Endothelial cell of umbilical vein (primary cell): ENCODE measurements around the gene ZNF670. TPM values are rescaled to one million over a fixed set of nuclear protein-coding genes. Genes with fewer than 3 reads are reported as not detected.
A peak's percentile ranks its signal among the peaks of the same experiment; 100 is the strongest.

ENCODE experiments used
- BruUV-seq: library from RNA; stranded (reverse); fragments of 400-500 nt; replicated peaks from 2 replicates; lab custom pipeline; 2021; lab: Mats Ljungman, UMichigan
- CTCF ChIA-PET: fragments of 300-600, 350-600 bp; sonication (Branson Sonifier 250); formaldehyde crosslinking; loops from one replicate; lab custom pipeline; 2021; ENCODE audit warnings: antibody characterized with exemption, inconsistent platforms; lab: Charles Lee
- POLR2A ChIA-PET: fragments of 300-600, 350-600 bp; sonication (Branson Sonifier 250); formaldehyde crosslinking; loops from one replicate; lab custom pipeline; 2021; ENCODE audit warnings: antibody characterized with exemption, inconsistent platforms; lab: Charles Lee
- DNase-seq: peaks from one replicate; pipeline ENCODE4 v3.0.0-alpha.2; 2011; ENCODE audit warnings: low read depth, low spot score
- FAIRE-seq: peaks from 2 replicates; lab custom pipeline; 2011; peaks lifted over from hg19 to GRCh38; lab: Jason Lieb, UNC
- H2AFZ ChIP-seq: 2 replicates; pipeline ENCODE4 v1.6.0; 2012; ENCODE audit warnings: low read depth, low read length, control low read depth, inconsistent platforms
- H3K27ac ChIP-seq: 2 replicates; pipeline ENCODE4 v1.5.1; 2011; ENCODE audit warnings: low read depth, mild to moderate bottlenecking, control low read depth, low read length, moderate library complexity; ENCODE audit not compliant: insufficient read depth
- H3K27me3 ChIP-seq, 2 experiments: 2 replicates each; pipeline versions ENCODE4 v1.6.0 to v1.6.1; 2011; ENCODE audit warnings: low read length in 2 of 2, mixed read lengths in 1 of 2; ENCODE audit not compliant: control insufficient read depth in 2 of 2, insufficient read depth in 2 of 2
- H3K36me3 ChIP-seq, 2 experiments: 2 replicates in 1 of 2; 3 replicates in 1 of 2; pipeline ENCODE4 v1.5.1; 2011; ENCODE audit warnings: low read length in 2 of 2, mild to moderate bottlenecking in 1 of 2, moderate library complexity in 1 of 2; ENCODE audit not compliant: control insufficient read depth in 2 of 2, insufficient read depth in 2 of 2; ENCODE audit errors: extremely low read depth in 1 of 2
- H3K4me1 ChIP-seq: 3 replicates; pipeline ENCODE4 v1.5.1; 2011; ENCODE audit warnings: mild to moderate bottlenecking, low read length; ENCODE audit not compliant: control insufficient read depth, insufficient read depth; ENCODE audit errors: extremely low read depth
- H3K4me2 ChIP-seq: 2 replicates; pipeline ENCODE4 v1.6.1; 2011; ENCODE audit warnings: low read length, control low read depth, mixed read lengths; ENCODE audit not compliant: insufficient read depth
- H3K4me3 ChIP-seq, 3 experiments: fragments of 200-600 bp in 1 of 3; sonication (generic), shearing (Covaris generic) in 1 of 3; replicated peaks in 1 of 3; 2 replicates each; pipeline ENCODE4 v1.5.1; 2011 to 2016; ENCODE audit warnings: control low read depth in 3 of 3, low read length in 3 of 3, mild to moderate bottlenecking in 2 of 3, inconsistent platforms in 1 of 3, low read depth in 1 of 3, moderate library complexity in 1 of 3; ENCODE audit not compliant: insufficient read depth in 1 of 3
- H3K79me2 ChIP-seq: 2 replicates; pipeline ENCODE4 v1.6.0; 2012; ENCODE audit warnings: low read length, inconsistent platforms; ENCODE audit not compliant: control insufficient read depth, insufficient read depth
- H3K9ac ChIP-seq: replicated peaks from 2 replicates; pipeline ENCODE3; 2011; ENCODE audit warnings: low read length, control low read depth; ENCODE audit not compliant: insufficient read depth; ENCODE audit errors: extremely low read depth
- H3K9me1 ChIP-seq: replicated peaks from 3 replicates; pipeline ENCODE4 v1.6.0; 2011; ENCODE audit warnings: mild to moderate bottlenecking, low read length; ENCODE audit not compliant: control insufficient read depth, insufficient read depth; ENCODE audit errors: extremely low read depth
- H3K9me3 ChIP-seq: replicated peaks from 2 replicates; pipeline ENCODE4 v1.5.1; 2012; ENCODE audit warnings: low read length, inconsistent platforms; ENCODE audit not compliant: control insufficient read depth, insufficient read depth
- H4K20me1 ChIP-seq: replicated peaks from 2 replicates; pipeline ENCODE3; 2011; ENCODE audit warnings: mild to moderate bottlenecking, low read length; ENCODE audit not compliant: control insufficient read depth, insufficient read depth; ENCODE audit errors: extremely low read depth
- CTCF ChIP-seq, 2 donors: IDR thresholded peaks; 1 replicate in 1 of 2; 2 replicates in 1 of 2; pipeline ENCODE4 v1.5.1; 2011; ENCODE audit warnings: low read length in 2 of 2, mild to moderate bottlenecking in 2 of 2, moderate library complexity in 2 of 2, control low read depth in 1 of 2, inconsistent platforms in 1 of 2, low read depth in 1 of 2; ENCODE audit not compliant: insufficient read depth in 1 of 2; ENCODE audit errors: extremely low read depth in 1 of 2
- EZH2 ChIP-seq: IDR thresholded peaks from 2 replicates; pipeline ENCODE4 v1.6.1; 2012; ENCODE audit warnings: borderline replicate concordance, low read depth, mild to moderate bottlenecking, moderate library complexity, low read length, inconsistent platforms; ENCODE audit not compliant: severe bottlenecking
- FOS ChIP-seq: IDR thresholded peaks from 2 replicates; pipeline ENCODE4 v1.6.1; 2011; ENCODE audit warnings: mild to moderate bottlenecking, low read length, moderate library complexity, borderline replicate concordance; ENCODE audit not compliant: insufficient read depth
- GATA2 ChIP-seq: IDR thresholded peaks from 2 replicates; pipeline ENCODE4 v1.7.0; 2011; ENCODE audit warnings: low read depth, mild to moderate bottlenecking, moderate library complexity, mixed read lengths, low read length; ENCODE audit not compliant: insufficient read length, insufficient read depth
- JUN ChIP-seq: IDR thresholded peaks from 2 replicates; pipeline ENCODE4 v1.6.1; 2011; ENCODE audit warnings: borderline replicate concordance, low read depth; ENCODE audit not compliant: insufficient read length, insufficient read depth
- POLR2A ChIP-seq: IDR thresholded peaks from 2 replicates; pipeline ENCODE4 v1.6.1; 2012; ENCODE audit warnings: low read depth, mild to moderate bottlenecking, control low read depth, low read length
- dilution Hi-C: fragments of 300-500 bp; cut with MboI; formaldehyde crosslinking; loops from one replicate; pipeline ENCODE4 v1.15.0; 2019; ENCODE audit warnings: low sequenced_read_pairs; ENCODE audit not compliant: extremely low pct_ligation_motif_present
- intact Hi-C: fragments of 100-400 bp; cut with micrococcal nuclease; formaldehyde crosslinking; loops from one replicate; pipeline ENCODE4 v1.10.0; 2022
- polyA plus RNA-seq, 4 experiments: library from polyadenylated mRNA; depleted of rRNA in 3 of 4; stranded (reverse) in 3 of 4; unstranded in 1 of 4; fragments of >200 nt; gene quantifications; 2 replicates each; pipeline versions ENCODE4 v1.2.1 to v1.2.3, GENCODE V29; 2011 to 2012; ENCODE audit warnings: missing spikeins in 1 of 4
- total RNA-seq: library from RNA; stranded (reverse); gene quantifications from 2 replicates; pipeline ENCODE4 v1.2.3, GENCODE V29; 2021

Gene ZNF670
- total and polyA plus RNA-seq, 2 donors (not counting 3 experiments of a cell fraction or from before 2014, with no cell fraction given) = 1.3 to 5.2 TPM

GRCh38 chr1:247054992-247055415 lies 23.6 kb downstream of the ZNF670 start:
- POLR2A ChIA-PET = no interaction called here
- BruUV-seq = no TSS peak

More at GRCh38 chr1:247054992-247055415, 23.6 kb downstream of the ZNF670 start:
- H3K9ac ChIP-seq = no peak overlapping the region
- H3K27ac ChIP-seq = no peak overlapping the region
- FAIRE-seq (no peak), DNase-seq (peak; percentile 71)
- no peak overlapping the region for H2AFZ ChIP-seq
- dilution Hi-C loops (no loop called here), intact Hi-C loops (loop anchor here (5.0 kb wide), 1 partner anchor 47 kb away; the partner anchor contains the start of gene ZNF669)
- CTCF ChIA-PET = interaction anchor here (1.1 kb wide), 1 partner anchor 10 kb away, joined by 3 read pairs; no protein-coding TSS in a partner anchor
- TF ChIP-seq JUN = peak; percentile 33
- TF ChIP-seq GATA2 = peak; percentile 14
- TF ChIP-seq CTCF (IDR thresholded peaks at IDR 0.05; ENCODE audit: extremely low read depth in 1 of 2, insufficient read depth in 1 of 2, low read depth in 1 of 2, low read length in 2 of 2) = no peak
- TF ChIP-seq EZH2 = no peak
- peak; percentile 40 for TF ChIP-seq FOS
- TF ChIP-seq POLR2A = no peak
- H3K36me3 ChIP-seq = no peaks in the 10 kb centered on the region
- H3K27me3 ChIP-seq = no peaks in the 10 kb centered on the region
- no peak overlapping the region for H3K4me2 ChIP-seq
- no peaks in the 10 kb centered on the region for H3K9me3 ChIP-seq
- no peak overlapping the region for H3K4me3 ChIP-seq
- no peaks in the 10 kb centered on the region for H4K20me1 ChIP-seq
- H3K79me2 ChIP-seq = peaks cover 17% of the 10 kb centered on the region
- H3K4me1 ChIP-seq = peaks cover 6% of the 10 kb centered on the region
- H3K9me1 ChIP-seq = no peaks in the 10 kb centered on the region
